Heart right ventricle (tissue), 16 donors: ENCODE measurements around the gene PEMT. TPM values are rescaled to one million over a fixed set of nuclear protein-coding genes. Genes with fewer than 3 reads are reported as not detected.

Source experiments
- ATAC-seq, 8 donors: fragments of 200-7000 bp; cut with Tn5 transposase; one replicate each; pipeline ENCODE4 v1.9.1; 2020; ENCODE audit warnings: mild to moderate bottlenecking in 8 of 8, moderate library complexity in 8 of 8, moderate number of reproducible peaks in 1 of 8
- DNase-seq, 2 donors: peaks; one replicate each; pipeline ENCODE4 v3.0.0-alpha.2; 2020
- H3K27ac ChIP-seq, 10 donors: fragments of 200-600 bp; sonication (generic) in 2 of 10; one replicate each; pipeline versions ENCODE4 v1.5.0 to v1.8.0; 2020 to 2022; ENCODE audit warnings: mild to moderate bottlenecking in 3 of 10
- H3K27me3 ChIP-seq, 7 donors: fragments of 200-600 bp; one replicate each; pipeline ENCODE4 v1.8.0; 2021 to 2022; ENCODE audit warnings: mild to moderate bottlenecking in 2 of 7
- H3K36me3 ChIP-seq, 9 donors: fragments of 200-600 bp; sonication (generic) in 1 of 9; one replicate each; pipeline versions ENCODE4 v1.5.0 to v1.8.0; 2020 to 2022; ENCODE audit warnings: mild to moderate bottlenecking in 2 of 9
- H3K4me1 ChIP-seq, 9 donors: fragments of 200-600 bp; sonication (generic) in 1 of 9; one replicate each; pipeline versions ENCODE4 v1.5.0 to v1.8.0; 2020 to 2022; ENCODE audit warnings: mild to moderate bottlenecking in 4 of 9
- H3K4me3 ChIP-seq, 10 donors: fragments of 200-600 bp; sonication (generic) in 2 of 10; one replicate each; pipeline versions ENCODE4 v1.5.0 to v1.8.0; 2020 to 2022; ENCODE audit warnings: mild to moderate bottlenecking in 7 of 10, moderate library complexity in 2 of 10
- H3K9me3 ChIP-seq, 11 donors: fragments of 200-600 bp in 10 of 11; sonication (generic) in 2 of 11; one replicate each; pipeline versions ENCODE4 v1.5.0 to v1.8.0; 2013 to 2022; ENCODE audit warnings: mild to moderate bottlenecking in 2 of 11, control low read depth in 1 of 11, moderate library complexity in 1 of 11
- WGBS, 2 donors: extraction: QIAGEN DNeasy Blood & Tissue Kit; methylation state at CpG; one replicate each; pipeline ENCODE4 v1.1.7; 2013; ENCODE audit warnings: inconsistent platforms in 1 of 2; 5-methylcytosine and 5-hydroxymethylcytosine counted together
- intact Hi-C, 10 donors: fragments of 100-400 bp; cut with DNase I; formaldehyde crosslinking; loops; one replicate each; pipeline versions ENCODE4 v1.11.1 to v1.14.2; 2022
- polyA plus RNA-seq, 2 donors: library from polyadenylated mRNA; stranded (reverse); fragments of 200-250 nt; gene quantifications; one replicate each; pipeline ENCODE4 v1.2.3, GENCODE V29; 2013
- total RNA-seq, 10 donors: library from RNA; stranded (reverse); fragmentation: NEBNext Ultra II Directional in 3 of 10; extraction: Animal tissue kit (Norgen Biotek cat#: 25700) in 3 of 10; gene quantifications; one replicate each; pipeline versions ENCODE4 v1.2.1 to v1.2.4, GENCODE V29; 2021 to 2023
- TF ChIP-seq, protein P1 (sequence below), 9 donors: fragments of 200-600 bp; sonication (generic) in 2 of 9; IDR thresholded peaks; one replicate each; pipeline versions ENCODE4 v1.5.0 to v1.8.0; 2021 to 2022; ENCODE audit warnings: antibody characterized with exemption in 9 of 9, mild to moderate bottlenecking in 5 of 9, moderate library complexity in 1 of 9
- donor health status: Arrhythmogenic right ventricular cardiomyopathy.
- donor health status: ischemic (EF 13 %, LVEDD 7.1; RV severe dilation, severe dysfunction).
- donor health status: healthy with polysubstance abuse.
- donor health status: DM: no; HTN: yes; CAD: no.
- donor health status: DM: no; HTN: no; CAD: no.
- donor health status: ischemic (EF 25% LVEDD 6.9; RV normal size, moderate dysfunction).
- donor health status: ischemic (EF 25% LVEDD 5.7; RV mildly dilated, moderate dysfunction).
- donor health status: healthy.
- donor health status: DM: yes; HTN: yes; CAD: no.
- donor health status: Ischemic cardiomyopathy.
- donor health status: ischemic (EF 35%, LVEDD 5.7; RV mildly dilated, moderate dysfunction).
- donor health status: nonischemic (EF 11% LVEDD 7.7; RV severe dilation, severe dysfunction).
- donor health status: DM: yes; HTN: yes; CAD: no.
- donor health status: PGD.
- donor health status: ischemic (EF 29% LVEDD 5.4; RV normal size, mild dysfunction).
- donor health status: nonischemic (EF 23%, LVEDD 6.1; RV moderate dilation, normal function).

The PEMT gene
- total and polyA plus RNA-seq, 12 donors = 13.5 to 55.2 (median 22.0) TPM

GRCh38 chr17:17537311-17538099 lies 54.0 kb downstream of the PEMT start:
- Histone ChIP-seq H3K4me3 (no peak overlapping the region), H3K27ac (peak overlapping the region in 5 of 10 donors; percentile 6 to 87 (median 78)), H3K9me3 (no peaks in the 10 kb centered on the region), H3K36me3 (no peaks in the 10 kb centered on the region), H3K4me1 (peaks cover 4 to 37% (median 18%) of the 10 kb centered on the region in 9 donors), H3K27me3 (no peaks in the 10 kb centered on the region)
- peak in 1 of 8 donors; percentile 5 for ATAC-seq
- no peak for DNase-seq
- TF ChIP-seq, protein P1, sequence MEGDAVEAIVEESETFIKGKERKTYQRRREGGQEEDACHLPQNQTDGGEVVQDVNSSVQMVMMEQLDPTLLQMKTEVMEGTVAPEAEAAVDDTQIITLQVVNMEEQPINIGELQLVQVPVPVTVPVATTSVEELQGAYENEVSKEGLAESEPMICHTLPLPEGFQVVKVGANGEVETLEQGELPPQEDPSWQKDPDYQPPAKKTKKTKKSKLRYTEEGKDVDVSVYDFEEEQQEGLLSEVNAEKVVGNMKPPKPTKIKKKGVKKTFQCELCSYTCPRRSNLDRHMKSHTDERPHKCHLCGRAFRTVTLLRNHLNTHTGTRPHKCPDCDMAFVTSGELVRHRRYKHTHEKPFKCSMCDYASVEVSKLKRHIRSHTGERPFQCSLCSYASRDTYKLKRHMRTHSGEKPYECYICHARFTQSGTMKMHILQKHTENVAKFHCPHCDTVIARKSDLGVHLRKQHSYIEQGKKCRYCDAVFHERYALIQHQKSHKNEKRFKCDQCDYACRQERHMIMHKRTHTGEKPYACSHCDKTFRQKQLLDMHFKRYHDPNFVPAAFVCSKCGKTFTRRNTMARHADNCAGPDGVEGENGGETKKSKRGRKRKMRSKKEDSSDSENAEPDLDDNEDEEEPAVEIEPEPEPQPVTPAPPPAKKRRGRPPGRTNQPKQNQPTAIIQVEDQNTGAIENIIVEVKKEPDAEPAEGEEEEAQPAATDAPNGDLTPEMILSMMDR (IDR thresholded peaks at IDR 0.05) = no peak
- intact Hi-C loops = no loop called here
- WGBS, 2 donors = 81 to 85% methylated on average over 15 of the region's 15 CpGs

- H3K4me1 ChIP-seq = peaks cover 4 to 37% (median 18%) of the 10 kb centered on the region in 9 donors
- peaks cover 0 to 4% (median 0%) of the 10 kb centered on the region in 11 donors for H3K9me3 ChIP-seq
These were observed 54.8 kb downstream of the PEMT start for GRCh38 chr17:17536702-17537101.

DNA sequence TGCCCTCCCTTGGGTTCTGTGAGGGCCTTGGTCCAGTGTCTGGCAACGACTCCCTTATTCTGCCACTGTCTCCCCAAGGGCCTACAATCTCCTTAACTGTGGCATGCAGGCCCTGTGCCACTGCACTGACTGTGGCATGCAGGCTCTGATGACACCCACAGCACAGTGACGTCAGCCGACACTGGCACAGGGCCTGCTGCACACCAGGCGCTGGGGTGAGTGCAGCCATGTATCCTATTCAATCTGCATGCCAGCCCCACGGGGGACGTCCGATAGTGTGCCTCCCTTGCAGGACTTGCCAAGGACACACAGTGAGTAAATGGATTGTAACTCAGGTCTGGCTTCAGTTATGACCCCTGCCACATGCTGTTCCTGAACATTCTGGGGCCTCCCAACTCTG lies 55.6 kb downstream of the PEMT start:
- peaks cover 0 to 4% (median 0%) of the 10 kb centered on the region in 11 donors for H3K9me3 ChIP-seq
- no peak overlapping the region for H3K4me3 ChIP-seq
- no peaks in the 10 kb centered on the region for H3K27me3 ChIP-seq
- WGBS, 2 donors = 47 to 50% methylated on average over 7 of the region's 7 CpGs
- intact Hi-C loops = loop anchor here in 1 of 10 donors (1.0 kb wide), 1 partner anchor 31 kb away; no protein-coding TSS in a partner anchor
- H3K36me3 ChIP-seq = no peaks in the 10 kb centered on the region
- H3K27ac ChIP-seq = peak overlapping the region; percentile 56 to 87 (median 72)
- ATAC-seq (peak; percentile 90 to 97 (median 96)), DNase-seq (peak; percentile 86 to 87)
- H3K4me1 ChIP-seq = peaks cover 4 to 37% (median 18%) of the 10 kb centered on the region in 9 donors
- TF ChIP-seq, protein P1 (IDR thresholded peaks at IDR 0.05) = no peak

More at GRCh38 chr17:17536702-17537101, 54.8 kb downstream of the PEMT start:
- Histone ChIP-seq H3K27ac (peak overlapping the region in 9 of 10 donors; percentile 55 to 87 (median 76)), H3K36me3 (no peaks in the 10 kb centered on the region), H3K27me3 (no peaks in the 10 kb centered on the region), H3K4me3 (no peak overlapping the region)
- TF ChIP-seq, protein P1 (IDR thresholded peaks at IDR 0.05) = no peak
- DNase-seq (no peak), ATAC-seq (peak in 2 of 8 donors; percentile 1 to 27)
- intact Hi-C loops = loop anchor here in 1 of 10 donors (1.0 kb wide), 1 partner anchor 31 kb away; no protein-coding TSS in a partner anchor
- 94 to 95% methylated on average over 15 of the region's 15 CpGs for WGBS, 2 donors

- ATAC-seq (no peak), DNase-seq (no peak)
- H3K36me3 ChIP-seq = no peaks in the 10 kb centered on the region
- H3K9me3 ChIP-seq = peaks cover 0 to 4% (median 0%) of the 10 kb centered on the region in 11 donors
- TF ChIP-seq, protein P1 (IDR thresholded peaks at IDR 0.05) = no peak
- intact Hi-C loops = no loop called here
- no peak overlapping the region for H3K27ac ChIP-seq
- peaks cover 5 to 33% (median 19%) of the 10 kb centered on the region in 9 donors for H3K4me1 ChIP-seq
- no peak overlapping the region for H3K4me3 ChIP-seq
- WGBS, 2 donors = 93 to 94% methylated on average over 3 of the region's 3 CpGs
- no peaks in the 10 kb centered on the region for H3K27me3 ChIP-seq
These were observed 57.5 kb downstream of the PEMT start for GRCh38 chr17:17533901-17534441.
